Right hindlimb (tissue), 1 donor: ENCODE results near the gene HBB.
"Not testable (repeated sequence)": the region's sequence is repeated elsewhere in the genome, so short reads cannot be mapped to it uniquely, and the experiment has no call there.

Experiments
- DNase-seq: peaks from one replicate; pipeline ENCODE4 v3.0.0-alpha.2; 2018

Gene HBB

DNA sequence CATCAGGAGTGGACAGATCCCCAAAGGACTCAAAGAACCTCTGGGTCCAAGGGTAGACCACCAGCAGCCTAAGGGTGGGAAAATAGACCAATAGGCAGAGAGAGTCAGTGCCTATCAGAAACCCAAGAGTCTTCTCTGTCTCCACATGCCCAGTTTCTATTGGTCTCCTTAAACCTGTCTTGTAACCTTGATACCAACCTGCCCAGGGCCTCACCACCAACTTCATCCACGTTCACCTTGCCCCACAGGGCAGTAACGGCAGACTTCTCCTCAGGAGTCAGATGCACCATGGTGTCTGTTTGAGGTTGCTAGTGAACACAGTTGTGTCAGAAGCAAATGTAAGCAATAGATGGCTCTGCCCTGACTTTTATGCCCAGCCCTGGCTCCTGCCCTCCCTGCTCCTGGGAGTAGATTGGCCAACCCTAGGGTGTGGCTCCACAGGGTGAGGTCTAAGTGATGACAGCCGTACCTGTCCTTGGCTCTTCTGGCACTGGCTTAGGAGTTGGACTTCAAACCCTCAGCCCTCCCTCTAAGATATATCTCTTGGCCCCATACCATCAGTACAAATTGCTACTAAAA is at the start of gene HBB:
Gene HBB (minus strand): TSS at position 340 of the 579 bp plus-strand sequence. CDS start 50 bp downstream, at position 290.
- DNase-seq: no peak

DNA sequence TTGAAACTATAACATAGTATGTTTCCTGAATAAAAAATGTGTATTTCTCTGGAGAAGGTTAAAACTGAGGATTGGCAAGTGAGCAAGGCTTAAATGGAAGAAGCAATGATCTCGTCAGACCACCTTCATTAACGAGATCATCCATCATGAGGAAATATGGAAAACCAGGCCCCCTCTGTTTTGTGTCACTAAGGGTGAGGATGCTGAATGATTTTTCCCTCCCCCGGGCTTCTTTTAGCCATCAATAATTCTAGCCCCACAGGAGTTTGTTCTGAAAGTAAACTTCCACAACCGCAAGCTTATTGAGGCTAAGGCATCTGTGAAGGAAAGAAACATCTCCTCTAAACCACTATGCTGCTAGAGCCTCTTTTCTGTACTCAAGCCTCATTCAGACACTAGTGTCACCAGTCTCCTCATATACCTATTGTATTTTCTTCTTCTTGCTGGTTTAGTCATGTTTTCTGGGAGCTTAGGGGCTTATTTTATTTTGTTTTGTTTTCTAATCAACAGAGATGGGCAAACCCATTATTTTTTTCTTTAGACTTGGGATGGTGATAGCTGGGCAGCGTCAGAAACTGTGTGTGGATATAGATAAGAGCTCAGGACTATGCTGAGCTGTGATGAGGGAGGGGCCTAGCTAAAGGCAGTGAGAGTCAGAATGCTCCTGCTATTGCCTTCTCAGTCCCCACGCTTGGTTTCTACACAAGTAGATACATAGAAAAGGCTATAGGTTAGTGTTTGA is 48.7 kb upstream of the HBB start:
- no peak for DNase-seq

DNA sequence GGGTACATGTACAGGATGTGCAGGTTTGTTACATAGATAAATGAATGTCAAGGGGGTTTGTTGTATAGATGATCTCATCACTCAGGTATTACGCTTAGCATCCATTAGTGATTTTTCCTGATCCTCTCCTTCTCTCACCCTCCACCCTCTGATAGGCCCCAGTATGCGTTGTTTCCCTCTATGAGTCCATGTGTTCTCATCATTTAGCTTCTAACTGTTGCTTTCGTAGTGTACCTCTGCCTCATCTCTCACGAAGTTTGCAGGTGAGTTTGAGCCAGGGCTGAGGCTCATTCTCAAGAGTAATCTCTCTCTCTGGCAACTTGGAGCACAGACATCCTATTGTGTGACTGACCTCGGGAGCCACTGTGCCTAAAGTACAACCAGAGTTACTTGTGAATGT is 47.5 kb upstream of the HBB start:
- no peak for DNase-seq

DNA sequence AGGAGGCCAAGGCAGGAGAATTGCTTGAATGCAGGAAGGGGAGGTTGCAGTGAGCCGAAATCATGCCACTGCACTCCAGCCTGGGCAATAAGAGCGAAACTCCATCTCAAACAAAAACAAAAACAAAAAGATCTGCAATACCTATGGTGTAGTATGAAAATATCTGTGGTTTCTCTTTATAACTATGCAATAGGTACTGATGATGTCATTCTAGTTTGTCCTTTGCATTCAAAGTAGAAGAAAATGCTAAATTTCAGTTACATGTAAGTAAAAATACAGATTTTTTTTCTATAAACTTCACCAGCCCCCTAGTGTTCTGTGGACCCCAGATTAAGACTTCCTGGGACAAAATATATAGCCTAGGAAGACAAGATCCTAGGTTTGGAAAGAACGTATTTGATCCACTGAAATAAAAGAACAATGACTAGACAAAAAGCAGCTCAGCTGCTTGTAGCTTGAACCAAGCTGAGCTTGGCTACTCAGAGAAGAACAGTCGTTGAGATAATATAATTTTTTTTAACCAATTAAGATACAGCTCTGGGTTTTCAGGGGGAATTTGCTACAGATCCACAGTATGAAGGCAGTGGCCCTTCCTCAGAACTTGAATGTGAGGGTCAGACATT is 45.6 kb upstream of the HBB start:
- DNase-seq: no peak

DNA sequence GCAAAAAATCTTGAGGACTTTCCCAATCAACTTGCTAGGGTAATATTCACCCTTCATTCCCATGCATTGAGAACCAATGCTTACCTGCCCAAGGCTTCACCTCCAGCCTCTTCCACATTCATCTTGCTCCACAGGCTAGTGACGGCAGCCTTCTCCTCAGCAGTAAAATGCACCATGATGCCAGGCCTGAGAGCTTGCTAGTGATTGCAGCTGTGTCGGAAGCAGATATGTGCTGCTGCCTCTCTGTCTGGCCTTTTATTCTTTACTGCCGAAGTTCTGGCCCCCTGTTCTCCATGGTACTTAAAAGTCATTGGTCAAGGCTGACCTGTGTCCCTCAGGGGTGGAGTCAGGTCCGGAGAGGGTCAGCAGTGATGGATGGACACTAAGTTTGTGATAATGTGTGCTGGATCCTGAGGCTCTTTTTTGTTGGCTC is 42.9 kb upstream of the HBB start, which contains the start of gene HBE1:
Gene HBE1 (minus strand): TSS at position 231 of the 433 bp plus-strand sequence. CDS start 55 bp downstream, at position 176.
- DNase-seq: no peak

DNA sequence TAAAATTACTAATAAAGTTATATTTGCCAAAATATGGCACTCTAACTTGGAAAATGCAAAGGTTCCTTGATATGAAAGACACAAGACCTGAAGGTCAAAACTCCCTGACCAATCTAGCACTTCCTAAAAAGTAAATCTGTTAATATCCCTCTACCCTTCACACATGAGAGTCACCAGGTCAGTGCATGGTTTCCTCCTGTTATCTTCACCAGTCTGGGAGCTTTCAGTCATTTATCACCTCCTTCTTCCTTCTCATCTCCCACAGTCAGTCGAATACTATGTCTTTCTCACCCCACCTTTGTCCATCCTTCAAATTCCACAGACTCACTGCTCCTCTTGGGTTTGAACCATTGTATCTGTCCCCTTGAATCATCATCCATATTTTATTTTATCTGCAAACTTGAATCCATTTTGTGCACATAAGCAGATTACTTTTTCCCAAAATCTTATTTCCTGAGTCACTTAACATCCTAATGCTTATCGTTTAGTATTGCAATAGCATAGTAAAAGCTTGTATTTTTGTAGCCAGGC is 40.2 kb upstream of the HBB start:
- DNase-seq: no peak

DNA sequence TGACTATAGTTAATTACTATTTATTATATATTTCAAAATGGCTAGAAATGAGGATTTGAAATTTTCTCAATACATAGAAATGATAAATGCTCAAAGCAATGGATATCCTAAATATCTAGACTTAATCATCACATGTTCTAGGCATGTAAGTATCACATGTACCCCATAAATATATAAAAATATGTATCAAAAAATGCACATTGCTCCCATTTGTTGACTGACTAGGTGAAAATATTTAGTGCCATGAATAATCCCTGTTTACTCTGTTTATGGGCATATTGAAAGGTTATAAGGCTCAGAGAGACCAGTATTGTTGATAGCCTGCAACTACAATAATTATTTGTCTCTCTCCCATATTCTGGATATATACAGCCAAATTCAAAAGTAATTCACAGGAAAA is 39.7 kb upstream of the HBB start:
- DNase-seq: no peak

DNA sequence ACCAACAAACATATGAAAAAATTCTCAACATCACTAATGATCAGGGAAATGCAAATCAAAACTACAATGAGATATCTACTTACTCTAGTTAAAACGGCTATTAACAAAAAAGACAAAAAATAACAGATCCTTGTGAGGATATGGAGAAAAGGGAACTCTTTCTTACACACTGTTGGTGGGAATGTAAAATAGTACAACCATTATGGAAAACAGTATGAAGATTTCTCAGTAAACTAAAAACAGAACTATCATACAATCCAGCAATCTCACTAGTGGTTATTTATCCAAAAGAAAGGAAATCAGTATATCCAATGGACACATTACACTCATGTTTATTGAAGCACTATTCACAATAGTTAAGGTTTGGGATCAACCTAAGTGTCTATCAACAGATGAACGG is 39.0 kb upstream of the HBB start:
- DNase-seq: no peak

DNA sequence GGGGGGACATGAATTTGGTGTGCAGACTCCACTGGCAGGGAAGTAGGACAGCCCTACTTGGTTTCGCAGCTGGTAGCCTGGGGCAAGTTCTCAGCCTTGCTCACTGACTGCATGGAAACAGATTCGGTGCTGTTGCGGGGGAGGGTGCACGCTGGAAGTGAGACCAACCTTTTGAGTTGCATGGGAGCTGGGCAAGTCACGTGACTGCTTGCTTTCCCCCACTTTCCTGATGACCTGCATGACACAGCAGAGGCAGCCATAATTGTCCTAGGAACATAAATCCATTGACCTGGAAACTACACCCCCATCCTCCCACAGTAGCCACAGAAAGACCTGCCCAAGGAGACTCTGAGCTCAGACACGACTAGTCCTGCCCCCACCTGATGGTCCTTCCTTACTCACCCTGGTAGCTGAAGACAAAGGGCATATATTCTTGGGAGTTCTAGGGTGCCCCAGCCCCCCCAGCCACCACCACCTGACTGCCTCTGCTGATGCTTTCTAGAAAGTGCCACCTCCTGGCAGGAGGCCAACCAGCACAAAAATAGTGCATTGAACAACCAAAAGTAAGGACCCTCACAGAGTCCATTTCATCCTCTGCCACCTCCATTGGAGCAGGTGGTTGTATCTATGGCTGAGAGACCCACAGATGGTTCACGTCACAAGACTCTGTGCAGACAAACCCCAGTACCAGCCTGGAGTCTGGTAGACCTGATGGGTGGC is 31.8 kb upstream of the HBB start:
- no peak for DNase-seq

DNA sequence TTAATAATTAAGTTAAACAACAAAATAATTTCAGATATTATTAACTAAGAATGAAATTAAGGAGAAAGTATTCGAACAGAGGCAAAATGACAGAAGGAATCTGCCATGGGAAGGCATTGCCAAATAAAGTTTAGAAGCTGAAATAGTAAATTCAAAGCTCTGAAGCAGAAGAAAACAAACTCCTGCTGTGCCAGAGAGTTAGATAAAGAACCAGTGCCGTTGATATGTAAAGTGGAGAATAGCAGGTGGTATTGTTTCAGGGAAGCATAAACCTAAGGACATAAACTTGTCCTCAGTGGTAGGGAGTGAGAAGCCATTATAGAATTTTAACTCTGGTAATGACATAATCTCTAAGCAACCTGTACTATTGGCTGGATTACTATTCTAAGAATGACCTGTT is 30.4 kb upstream of the HBB start:
- DNase-seq: no peak

DNA sequence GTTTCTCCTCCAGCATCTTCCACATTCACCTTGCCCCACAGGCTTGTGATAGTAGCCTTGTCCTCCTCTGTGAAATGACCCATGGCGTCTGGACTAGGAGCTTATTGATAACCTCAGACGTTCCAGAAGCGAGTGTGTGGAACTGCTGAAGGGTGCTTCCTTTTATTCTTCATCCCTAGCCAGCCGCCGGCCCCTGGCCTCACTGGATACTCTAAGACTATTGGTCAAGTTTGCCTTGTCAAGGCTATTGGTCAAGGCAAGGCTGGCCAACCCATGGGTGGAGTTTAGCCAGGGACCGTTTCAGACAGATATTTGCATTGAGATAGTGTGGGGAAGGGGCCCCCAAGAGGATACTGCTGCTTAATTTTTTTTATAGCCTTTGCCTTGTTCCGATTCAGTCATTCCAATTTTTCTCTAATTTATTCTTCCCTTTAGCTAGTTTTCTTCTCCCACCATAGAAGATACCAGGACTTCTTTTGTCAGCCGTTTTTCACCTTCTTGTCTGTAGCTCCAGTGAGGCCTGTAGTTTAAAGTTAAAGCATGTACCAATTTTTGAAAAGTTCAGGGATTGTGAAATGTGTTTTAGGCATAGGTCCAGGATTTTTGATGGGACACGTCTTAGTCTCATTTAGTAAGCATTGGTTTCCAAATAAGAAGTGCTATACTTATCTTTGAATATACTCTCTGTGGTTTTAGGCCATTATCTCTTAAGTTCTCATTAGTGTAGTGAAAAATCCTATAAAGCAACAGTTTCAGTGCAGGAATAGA is 28.0 kb upstream of the HBB start, which contains the start of gene HBG2:
Gene HBG2 (minus strand): TSS at position 136 of the 768 bp plus-strand sequence. CDS start 53 bp downstream, at position 83.
- DNase-seq: not testable (repeated sequence)

DNA sequence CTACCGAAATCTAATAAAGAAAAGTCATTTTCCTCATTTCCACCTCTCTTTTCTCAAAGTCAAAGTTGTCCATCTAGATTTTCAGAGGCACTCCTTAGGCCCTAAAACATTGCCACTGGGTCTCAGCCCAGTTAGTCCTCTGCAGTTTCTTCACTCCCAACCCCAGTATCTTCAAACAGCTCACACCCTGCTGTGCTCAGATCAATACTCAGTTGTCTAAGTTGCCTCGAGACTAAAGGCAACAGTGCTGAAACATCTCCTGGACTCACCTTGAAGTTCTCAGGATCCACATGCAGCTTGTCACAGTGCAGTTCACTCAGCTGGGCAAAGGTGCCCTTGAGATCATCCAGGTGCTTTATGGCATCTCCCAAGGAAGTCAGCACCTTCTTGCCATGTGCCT is 27.2 kb upstream of the HBB start:
- DNase-seq: not testable (repeated sequence)

DNA sequence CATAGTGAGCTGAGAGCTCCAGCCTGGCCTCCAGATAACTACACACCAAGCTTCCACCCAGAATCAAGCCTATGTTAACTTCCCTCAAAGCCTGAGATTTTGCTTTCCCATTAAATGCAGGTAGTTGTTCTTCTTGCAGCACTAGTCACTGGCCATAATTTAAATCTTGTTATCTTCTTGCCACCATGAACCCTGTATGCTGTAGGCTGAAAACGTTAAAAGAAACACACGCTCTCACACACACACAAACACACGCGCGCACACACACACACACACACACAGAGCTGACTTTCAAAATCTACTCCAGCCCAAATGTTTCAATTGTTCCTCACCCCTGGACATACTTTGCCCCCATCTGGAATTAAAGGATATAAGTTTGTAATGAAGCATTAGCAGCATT is 26.6 kb upstream of the HBB start:
- not testable (repeated sequence) for DNase-seq

DNA sequence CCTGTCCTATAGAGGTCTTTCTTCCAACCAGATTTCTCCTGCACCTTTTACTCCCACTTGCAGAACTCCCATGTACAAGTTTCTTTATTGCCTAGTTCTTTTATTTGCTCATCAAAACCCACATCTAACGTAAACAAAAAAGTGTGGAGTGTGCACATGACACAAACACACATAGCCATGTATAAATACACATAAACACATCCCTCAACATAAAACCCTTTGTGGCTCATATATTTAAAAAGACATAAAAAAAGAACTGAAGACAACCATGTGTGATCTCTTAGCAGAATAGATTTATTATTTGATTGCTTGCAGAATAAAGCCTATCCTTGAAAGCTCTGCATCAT is 26.0 kb upstream of the HBB start:
- DNase-seq: no peak

DNA sequence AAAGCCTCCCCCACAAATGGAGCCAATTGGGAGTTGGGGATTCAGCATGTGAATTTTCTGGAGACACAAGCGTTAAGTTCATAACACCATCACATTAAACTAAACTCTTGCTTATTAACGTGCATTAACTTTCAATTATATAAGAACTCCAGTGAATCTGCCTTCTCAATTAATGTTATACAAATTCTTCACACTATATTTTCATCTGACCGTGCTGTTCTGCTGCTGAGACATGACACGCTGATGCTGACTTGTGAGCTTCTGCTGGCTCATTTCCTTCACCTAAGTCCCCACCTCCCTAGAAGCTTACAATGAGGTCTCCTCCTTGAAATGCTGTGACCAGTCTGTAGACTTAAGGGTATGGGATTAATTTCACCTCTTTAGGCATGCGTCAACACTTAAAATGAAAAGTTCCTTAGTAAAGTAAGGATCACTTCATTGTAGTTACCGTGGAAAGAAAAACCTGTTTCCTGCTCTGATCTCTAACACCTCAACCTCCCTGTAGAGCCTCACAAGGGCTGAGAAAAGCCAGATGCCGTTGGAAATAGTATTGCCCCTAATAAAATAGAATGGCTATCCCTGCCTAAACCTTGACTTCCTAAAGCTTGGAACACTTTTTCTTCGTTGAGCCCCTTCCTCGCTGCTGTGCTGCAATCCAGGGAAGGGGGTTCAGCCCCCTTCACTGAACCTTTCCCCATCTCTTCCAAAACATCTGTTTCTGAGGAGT is 25.5 kb upstream of the HBB start:
- no peak for DNase-seq

DNA sequence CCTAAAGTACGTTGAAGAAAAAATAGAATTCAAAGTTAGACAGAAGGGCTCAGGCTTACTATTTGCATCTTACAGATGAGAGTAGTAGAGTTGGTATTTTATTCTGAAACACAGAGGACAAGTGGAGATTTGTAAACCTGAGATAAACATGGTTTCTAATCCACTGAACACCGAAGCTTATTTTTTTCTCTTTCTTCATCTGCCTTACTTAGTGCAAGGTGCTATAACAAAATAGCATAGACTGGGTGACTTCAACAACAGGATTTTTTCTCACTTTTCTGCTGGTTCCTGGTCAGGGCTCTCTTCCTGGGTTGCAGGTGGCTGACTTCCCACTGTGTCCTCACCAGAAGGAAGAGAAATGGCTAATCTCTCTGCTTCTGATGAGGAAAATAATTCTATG is 24.9 kb upstream of the HBB start:
- DNase-seq: no peak

DNA sequence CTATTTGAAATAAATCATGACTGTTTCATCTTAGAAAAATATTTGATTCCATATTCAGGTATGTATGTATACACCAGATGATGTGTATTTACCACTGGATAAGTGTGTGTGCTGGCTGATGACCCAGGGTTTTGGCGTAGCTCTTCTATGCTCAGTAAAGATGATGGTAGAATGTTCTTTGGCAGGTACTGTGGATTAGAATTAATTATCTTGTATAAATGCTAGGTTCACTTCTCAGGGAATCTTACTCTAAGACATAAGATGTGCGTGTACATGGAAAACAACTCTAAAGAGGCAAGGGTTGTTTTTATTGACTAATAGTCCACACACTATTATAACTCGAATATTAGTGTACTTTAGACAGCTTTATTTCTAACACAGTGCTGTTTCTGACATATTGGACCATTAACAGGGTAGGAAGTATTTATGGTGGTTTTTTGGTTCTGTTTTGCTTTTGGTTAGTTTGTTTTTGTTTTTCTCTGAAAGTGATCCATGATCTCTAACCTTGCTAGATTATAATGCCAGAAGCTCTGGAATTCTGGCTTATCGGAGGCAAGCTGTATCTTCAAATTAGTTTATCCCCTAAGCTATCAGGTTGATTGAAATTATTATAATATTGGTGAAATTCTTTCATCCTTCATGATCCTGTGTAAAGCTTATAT is 23.8 kb upstream of the HBB start:
- no peak for DNase-seq

DNA sequence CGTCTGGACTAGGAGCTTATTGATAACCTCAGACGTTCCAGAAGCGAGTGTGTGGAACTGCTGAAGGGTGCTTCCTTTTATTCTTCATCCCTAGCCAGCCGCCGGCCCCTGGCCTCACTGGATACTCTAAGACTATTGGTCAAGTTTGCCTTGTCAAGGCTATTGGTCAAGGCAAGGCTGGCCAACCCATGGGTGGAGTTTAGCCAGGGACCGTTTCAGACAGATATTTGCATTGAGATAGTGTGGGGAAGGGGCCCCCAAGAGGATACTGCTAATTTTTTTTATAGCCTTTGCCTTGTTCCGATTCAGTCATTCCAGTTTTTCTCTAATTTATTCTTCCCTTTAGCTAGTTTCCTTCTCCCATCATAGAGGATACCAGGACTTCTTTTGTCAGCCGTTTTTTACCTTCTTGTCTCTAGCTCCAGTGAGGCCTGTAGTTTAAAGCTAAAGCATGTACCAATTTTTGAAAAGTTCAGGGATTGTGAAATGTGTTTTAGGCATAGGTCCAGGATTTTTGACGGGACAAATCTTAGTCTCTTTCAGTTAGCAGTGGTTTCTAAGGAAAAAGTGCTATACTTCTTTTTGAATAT is 23.0 kb upstream of the HBB start, which contains the start of gene HBG1:
Gene HBG1 (minus strand): TSS at position 51 of the 590 bp plus-strand sequence. CDS start 53 bp downstream, outside the sequence.
- DNase-seq: not testable (repeated sequence)

DNA sequence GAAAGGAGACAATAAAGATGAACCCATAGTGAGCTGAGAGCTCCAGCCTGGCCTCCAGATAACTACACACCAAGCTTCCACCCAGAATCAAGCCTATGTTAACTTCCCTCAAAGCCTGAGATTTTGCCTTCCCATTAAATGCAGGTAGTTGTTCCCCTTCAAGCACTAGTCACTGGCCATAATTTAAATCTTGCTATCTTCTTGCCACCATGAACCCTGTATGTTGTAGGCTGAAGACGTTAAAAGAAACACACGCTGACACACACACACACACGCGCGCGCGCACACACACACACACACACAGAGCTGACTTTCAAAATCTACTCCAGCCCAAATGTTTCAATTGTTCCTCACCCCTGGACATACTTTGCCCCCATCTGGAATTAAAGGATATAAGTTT is 21.6 kb upstream of the HBB start:
- DNase-seq: not testable (repeated sequence)

DNA sequence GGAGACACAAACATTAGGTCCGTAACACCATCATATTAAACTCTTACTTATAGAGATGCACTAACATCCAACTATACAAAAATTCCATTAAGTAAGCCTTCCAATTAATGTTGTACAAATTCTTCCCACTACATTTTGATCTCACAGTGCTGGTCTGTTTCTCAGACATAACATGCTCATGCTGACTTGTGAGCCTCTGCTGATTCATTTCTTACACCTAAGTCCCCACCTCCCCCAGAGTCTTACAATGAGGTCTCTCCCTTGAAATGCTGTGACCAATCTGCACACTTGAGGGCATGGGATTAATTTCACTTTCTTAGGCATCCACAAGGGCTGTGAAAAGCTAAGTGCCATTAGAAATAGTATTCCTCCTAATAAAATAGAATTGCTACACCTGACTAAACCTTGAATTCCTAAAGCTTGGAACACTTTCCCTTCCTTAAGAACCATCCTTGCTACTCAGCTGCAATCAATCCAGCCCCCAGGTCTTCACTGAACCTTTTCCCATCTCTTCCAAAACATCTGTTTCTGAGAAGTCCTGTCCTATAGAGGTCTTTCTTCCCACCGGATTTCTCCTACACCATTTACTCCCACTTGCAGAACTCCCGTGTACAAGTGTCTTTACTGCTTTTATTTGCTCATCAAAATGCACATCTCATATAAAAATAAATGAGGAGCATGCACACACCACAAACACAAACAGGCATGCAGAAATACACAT is 20.8 kb upstream of the HBB start:
- DNase-seq: no peak
